ENCODE results near the gene TRIM5.
"Not testable (repeated sequence)": the region's sequence is repeated elsewhere in the genome, so short reads cannot be mapped to it uniquely, and the experiment has no call there.

The TRIM5 gene

GRCh38 chr11:5686426-5686825 lies 1.6 kb upstream of the TRIM5 start:
- no peak for DNase-seq

- peak in 1 of 5 experiments; percentile 2 for DNase-seq
Measured at GRCh38 chr11:5684036-5684645, 733 bp downstream of the TRIM5 start.

- DNase-seq: peak in 3 of 5 experiments; percentile 18 to 31 (median 22)
Measured at GRCh38 chr11:5683620-5684019, 1.3 kb downstream of the TRIM5 start.

GRCh38 chr11:5682890-5683441 lies 1.9 kb downstream of the TRIM5 start:
- DNase-seq: not testable (repeated sequence)

- no peak for DNase-seq
Measured at GRCh38 chr11:5679811-5680210, 5.1 kb downstream of the TRIM5 start.

GRCh38 chr11:5674391-5674790 lies 10.5 kb downstream of the TRIM5 start:
- DNase-seq: no peak

GRCh38 chr11:5671831-5672230 lies 13.0 kb downstream of the TRIM5 start:
- DNase-seq: no peak

GRCh38 chr11:5666402-5666793 lies 18.5 kb downstream of the TRIM5 start:
- DNase-seq: no peak

GRCh38 chr11:5665746-5666401 lies 19.0 kb downstream of the TRIM5 start:
- no peak for DNase-seq

- no peak for DNase-seq
Measured at GRCh38 chr11:5665051-5665570, 19.8 kb downstream of the TRIM5 start.

- no peak for DNase-seq
Measured at GRCh38 chr11:5663511-5663910, 21.4 kb downstream of the TRIM5 start.

- no peak for DNase-seq
Measured at GRCh38 chr11:5658318-5658717, 26.6 kb downstream of the TRIM5 start.

GRCh38 chr11:5656956-5657355 lies 27.9 kb downstream of the TRIM5 start:
- DNase-seq: not testable (repeated sequence)

- no peak for DNase-seq
Measured at GRCh38 chr11:5655474-5655873, 29.4 kb downstream of the TRIM5 start.

- no peak for DNase-seq
Measured at GRCh38 chr11:5646139-5646538, 38.7 kb downstream of the TRIM5 start.

- peak in 1 of 5 experiments; percentile 31 for DNase-seq
Measured at GRCh38 chr11:5643585-5643984, 41.3 kb downstream of the TRIM5 start.

- no peak for DNase-seq
Measured at GRCh38 chr11:5639953-5640352, 44.9 kb downstream of the TRIM5 start.

GRCh38 chr11:5631969-5632635 lies 52.8 kb downstream of the TRIM5 start:
- no peak for DNase-seq

- DNase-seq: no peak
Measured at GRCh38 chr11:5631417-5631816, 53.5 kb downstream of the TRIM5 start.

GRCh38 chr11:5626196-5626595 lies 58.7 kb downstream of the TRIM5 start:
- DNase-seq: no peak

GRCh38 chr11:5625281-5625680 lies 59.6 kb downstream of the TRIM5 start:
- DNase-seq: no peak

GRCh38 chr11:5624489-5625279 lies 60.2 kb downstream of the TRIM5 start, which contains the start of gene TRIM34:
Gene TRIM34 (plus strand): TSS chr11:5625001. CDS start chr11:5632332, 7,331 bp downstream.
- DNase-seq: peak in 4 of 5 experiments; percentile 17 to 83 (median 57)

GRCh38 chr11:5622802-5623201 lies 62.1 kb downstream of the TRIM5 start:
- DNase-seq: no peak

Measured in T-helper 2 cell (primary cell).